SK-N-MC (cell line): ENCODE measurements around the gene GRIFIN.

Source experiments
- EZH2 ChIP-seq: fragments of 200-600 bp; sonication (generic); IDR thresholded peaks from one replicate; pipeline ENCODE4 v1.6.1; 2017; ENCODE audit warnings: antibody characterized with exemption
- POLR2AphosphoS5 ChIP-seq: IDR thresholded peaks from 2 replicates; pipeline ENCODE4 v1.6.1; 2012; ENCODE audit warnings: mild to moderate bottlenecking, low read depth, low read length, borderline replicate concordance

DNA sequence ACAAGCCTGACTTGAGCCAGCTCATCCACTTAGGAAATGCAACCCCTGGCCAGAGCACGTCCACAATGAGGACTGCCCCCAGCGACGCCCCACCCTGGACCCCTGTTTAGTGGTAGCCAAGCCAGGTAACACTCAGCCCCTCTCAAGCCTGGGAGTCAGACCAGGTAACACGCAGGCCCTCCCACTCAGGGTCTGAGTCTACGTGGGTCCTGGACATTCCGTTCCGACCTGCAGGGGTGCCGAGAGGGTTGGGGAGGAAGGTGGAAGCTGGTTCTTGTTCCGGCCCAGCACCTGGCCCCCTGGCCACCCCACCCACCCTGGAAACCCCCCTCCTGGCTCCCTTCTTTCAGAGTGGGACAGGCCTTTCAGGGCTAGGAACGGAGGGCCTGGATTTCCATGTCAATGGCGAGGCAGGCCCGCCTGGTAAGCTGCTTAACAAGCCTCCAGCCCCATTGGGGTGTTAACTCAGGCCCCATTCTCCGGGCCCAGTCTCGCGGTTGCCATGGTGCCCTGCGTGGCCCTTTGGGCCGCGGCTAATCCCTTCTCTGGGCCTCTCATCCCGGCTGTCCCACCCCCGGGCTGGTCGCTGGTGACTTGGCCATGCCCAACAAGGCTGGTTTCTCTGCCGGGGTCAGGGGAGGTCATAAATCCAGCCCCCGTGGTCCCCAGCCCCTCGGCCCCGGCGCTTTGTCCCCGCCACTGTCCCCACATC lies 23.7 kb upstream of the GRIFIN start:
- no peak for TF ChIP-seq POLR2AphosphoS5
- TF ChIP-seq EZH2: no peak
